Skeletal muscle tissue (tissue), 4 donors: Measurements from ENCODE around the gene IMP3. TPM values are rescaled to one million over a fixed set of nuclear protein-coding genes. Genes with fewer than 3 reads are reported as not detected.

Experiments used
- H3K27ac ChIP-seq: one replicate; pipeline ENCODE4 v1.7.0; 2013; ENCODE audit warnings: mild to moderate bottlenecking, low read depth, low read length, inconsistent platforms
- H3K27me3 ChIP-seq, 3 donors: one replicate each; pipeline ENCODE4 v1.7.0; 2013; ENCODE audit warnings: low read length in 3 of 3; ENCODE audit not compliant: control insufficient read depth in 3 of 3, insufficient read depth in 3 of 3
- H3K36me3 ChIP-seq, 3 donors: one replicate each; pipeline ENCODE4 v1.7.0; 2013; ENCODE audit warnings: low read length in 3 of 3; ENCODE audit not compliant: control insufficient read depth in 3 of 3, insufficient read depth in 3 of 3
- H3K4me1 ChIP-seq, 3 donors: one replicate each; pipeline ENCODE4 v1.7.0; 2013; ENCODE audit warnings: low read length in 3 of 3, mild to moderate bottlenecking in 3 of 3; ENCODE audit not compliant: control insufficient read depth in 3 of 3, insufficient read depth in 3 of 3
- H3K4me3 ChIP-seq, 3 donors: one replicate each; pipeline ENCODE4 v1.7.0; 2013; ENCODE audit warnings: low read length in 3 of 3
- H3K9ac ChIP-seq, 3 donors: one replicate each; pipeline ENCODE4 v1.7.0; 2013; ENCODE audit warnings: low read length in 3 of 3, mild to moderate bottlenecking in 3 of 3, moderate library complexity in 2 of 3, low read depth in 1 of 3
- H3K9me3 ChIP-seq, 3 donors: one replicate each; pipeline ENCODE4 v1.7.0; 2013; ENCODE audit warnings: low read length in 3 of 3; ENCODE audit not compliant: control insufficient read depth in 3 of 3
- total RNA-seq: library from RNA; depleted of rRNA; stranded (reverse); fragments of >200 nt; gene quantifications from one replicate; pipeline ENCODE4 v1.2.3, GENCODE V29; 2014
- donor health status: Osteomylitis.

IMP3 gene
- total RNA-seq, 1 donor from 2014 or later: 54.3 TPM

- peaks cover 45 to 56% (median 50%) of the 10 kb centered on the region in 3 donors for H3K4me1 ChIP-seq
These were observed 32.8 kb upstream of the IMP3 start for GRCh38 chr15:75672646-75673425.

GRCh38 chr15:75671730-75672602 lies 31.9 kb upstream of the IMP3 start:
- peaks cover 53 to 64% (median 59%) of the 10 kb centered on the region in 3 donors for H3K4me1 ChIP-seq
- H3K9ac ChIP-seq: no peak overlapping the region
- H3K27ac ChIP-seq: peak overlapping the region; percentile 13

More at GRCh38 chr15:75672646-75673425, 32.8 kb upstream of the IMP3 start:
- H3K9ac ChIP-seq: peak overlapping the region; percentile 22 to 66 (median 29)
- no peaks in the 10 kb centered on the region for H3K9me3 ChIP-seq
- peak overlapping the region; percentile 64 for H3K27ac ChIP-seq
- no peaks in the 10 kb centered on the region for H3K27me3 ChIP-seq
- peak overlapping the region in 2 of 3 donors; percentile 4 to 13 for H3K4me3 ChIP-seq
- peaks cover 0 to 7% (median 2%) of the 10 kb centered on the region in 3 donors for H3K36me3 ChIP-seq

GRCh38 chr15:75669879-75670212 lies 29.8 kb upstream of the IMP3 start:
- Histone ChIP-seq H3K9ac (no peak overlapping the region), H3K36me3 (no peaks in the 10 kb centered on the region), H3K27ac (no peak overlapping the region), H3K4me1 (peaks cover 49 to 57% (median 53%) of the 10 kb centered on the region in 3 donors), H3K9me3 (no peaks in the 10 kb centered on the region), H3K27me3 (no peaks in the 10 kb centered on the region), H3K4me3 (no peak overlapping the region)

More at GRCh38 chr15:75671730-75672602, 31.9 kb upstream of the IMP3 start:
- Histone ChIP-seq H3K9me3 (no peaks in the 10 kb centered on the region), H3K36me3 (no peaks in the 10 kb centered on the region), H3K27me3 (no peaks in the 10 kb centered on the region), H3K4me3 (no peak overlapping the region)

- Histone ChIP-seq H3K9ac (no peak overlapping the region), H3K9me3 (no peaks in the 10 kb centered on the region), H3K27ac (no peak overlapping the region), H3K36me3 (no peaks in the 10 kb centered on the region), H3K27me3 (no peaks in the 10 kb centered on the region), H3K4me1 (peaks cover 44 to 52% (median 48%) of the 10 kb centered on the region in 3 donors), H3K4me3 (no peak overlapping the region)
These were observed 29.3 kb upstream of the IMP3 start for GRCh38 chr15:75669191-75669878.

GRCh38 chr15:75666823-75667501 lies 26.9 kb upstream of the IMP3 start:
- H3K4me1 ChIP-seq: peaks cover 20 to 28% (median 25%) of the 10 kb centered on the region in 3 donors
- peak overlapping the region in 1 of 3 donors; percentile 57 for H3K9ac ChIP-seq
- peak overlapping the region; percentile 74 for H3K27ac ChIP-seq
- H3K9me3 ChIP-seq: no peaks in the 10 kb centered on the region
- H3K27me3 ChIP-seq: no peaks in the 10 kb centered on the region
- H3K4me3 ChIP-seq: peak overlapping the region in 1 of 3 donors; percentile 35
- H3K36me3 ChIP-seq: peaks cover 0 to 4% (median 3%) of the 10 kb centered on the region in 3 donors

- Histone ChIP-seq H3K4me3 (no peak overlapping the region), H3K4me1 (peaks cover 37 to 42% (median 39%) of the 10 kb centered on the region in 3 donors), H3K27ac (no peak overlapping the region), H3K27me3 (peaks cover 0 to 6% (median 0%) of the 10 kb centered on the region in 3 donors), H3K36me3 (peaks cover 4 to 5% (median 4%) of the 10 kb centered on the region in 3 donors), H3K9me3 (no peaks in the 10 kb centered on the region), H3K9ac (no peak overlapping the region)
These were observed 24.0 kb upstream of the IMP3 start for GRCh38 chr15:75663931-75664421.

GRCh38 chr15:75662823-75663519 lies 22.9 kb upstream of the IMP3 start:
- Histone ChIP-seq H3K27me3 (peaks cover 0 to 6% (median 0%) of the 10 kb centered on the region in 3 donors), H3K4me3 (no peak overlapping the region), H3K27ac (no peak overlapping the region), H3K9me3 (no peaks in the 10 kb centered on the region), H3K36me3 (peaks cover 4 to 9% (median 7%) of the 10 kb centered on the region in 3 donors), H3K9ac (no peak overlapping the region), H3K4me1 (peaks cover 44 to 47% (median 45%) of the 10 kb centered on the region in 3 donors)

- H3K27ac ChIP-seq: peak overlapping the region; percentile 66
- H3K4me3 ChIP-seq: no peak overlapping the region
- peaks cover 12 to 16% (median 13%) of the 10 kb centered on the region in 3 donors for H3K36me3 ChIP-seq
- peak overlapping the region in 1 of 3 donors; percentile 40 for H3K9ac ChIP-seq
- peaks cover 0 to 6% (median 0%) of the 10 kb centered on the region in 3 donors for H3K27me3 ChIP-seq
- no peaks in the 10 kb centered on the region for H3K9me3 ChIP-seq
- peaks cover 34 to 36% (median 34%) of the 10 kb centered on the region in 3 donors for H3K4me1 ChIP-seq
These were observed 21.7 kb upstream of the IMP3 start for GRCh38 chr15:75661756-75662140.
